ENCODE data around the gene MAP2K6.

Gene MAP2K6

GRCh38 chr17:69489313-69489712 is 74.8 kb downstream of the MAP2K6 start:
- Histone ChIP-seq H3K36me3 (ENCODE audit: control insufficient read depth in 2 of 2, insufficient read depth in 2 of 2, low read length in 2 of 2) (no peaks in the 10 kb centered on the region), H3K4me1 (ENCODE audit: control insufficient read depth, insufficient read depth, low read length) (no peaks in the 10 kb centered on the region), H3K4me3 (ENCODE audit: low read length in 2 of 2) (no peak overlapping the region), H3K27me3 (ENCODE audit: control insufficient read depth in 1 of 2, insufficient read depth in 2 of 2, low read length in 2 of 2) (no peaks in the 10 kb centered on the region), H3K9ac (ENCODE audit: low read length in 2 of 2) (no peak overlapping the region), H3K27ac (ENCODE audit: low read length) (no peak overlapping the region), H3K9me3 (ENCODE audit: control insufficient read depth in 2 of 2, low read length in 2 of 2) (no peaks in the 10 kb centered on the region)

- Histone ChIP-seq H3K27me3 (ENCODE audit: control insufficient read depth in 1 of 2, insufficient read depth in 2 of 2, low read length in 2 of 2) (no peaks in the 10 kb centered on the region), H3K36me3 (ENCODE audit: control insufficient read depth in 2 of 2, insufficient read depth in 2 of 2, low read length in 2 of 2) (no peaks in the 10 kb centered on the region), H3K4me3 (ENCODE audit: low read length in 2 of 2) (no peak overlapping the region), H3K4me1 (ENCODE audit: control insufficient read depth, insufficient read depth, low read length) (no peaks in the 10 kb centered on the region), H3K9ac (ENCODE audit: low read length in 2 of 2) (no peak overlapping the region), H3K27ac (ENCODE audit: low read length) (no peak overlapping the region), H3K9me3 (ENCODE audit: control insufficient read depth in 2 of 2, low read length in 2 of 2) (no peaks in the 10 kb centered on the region)
Observed at GRCh38 chr17:69492410-69493071, 78.0 kb downstream of the MAP2K6 start.

- Histone ChIP-seq H3K36me3 (ENCODE audit: control insufficient read depth in 2 of 2, insufficient read depth in 2 of 2, low read length in 2 of 2) (no peaks in the 10 kb centered on the region), H3K4me1 (ENCODE audit: control insufficient read depth, insufficient read depth, low read length) (peaks cover 6% of the 10 kb centered on the region), H3K4me3 (ENCODE audit: low read length in 2 of 2) (no peak overlapping the region), H3K9me3 (ENCODE audit: control insufficient read depth in 2 of 2, low read length in 2 of 2) (no peaks in the 10 kb centered on the region), H3K27ac (ENCODE audit: low read length) (no peak overlapping the region), H3K27me3 (ENCODE audit: control insufficient read depth in 1 of 2, insufficient read depth in 2 of 2, low read length in 2 of 2) (no peaks in the 10 kb centered on the region), H3K9ac (ENCODE audit: low read length in 2 of 2) (no peak overlapping the region)
Observed at GRCh38 chr17:69495787-69496186, 81.3 kb downstream of the MAP2K6 start.

- Histone ChIP-seq H3K27ac (ENCODE audit: low read length) (no peak overlapping the region), H3K9ac (ENCODE audit: low read length in 2 of 2) (no peak overlapping the region), H3K9me3 (ENCODE audit: control insufficient read depth in 2 of 2, low read length in 2 of 2) (no peaks in the 10 kb centered on the region), H3K4me1 (ENCODE audit: control insufficient read depth, insufficient read depth, low read length) (peaks cover 19% of the 10 kb centered on the region), H3K27me3 (ENCODE audit: control insufficient read depth in 1 of 2, insufficient read depth in 2 of 2, low read length in 2 of 2) (no peaks in the 10 kb centered on the region), H3K4me3 (ENCODE audit: low read length in 2 of 2) (no peak overlapping the region), H3K36me3 (ENCODE audit: control insufficient read depth in 2 of 2, insufficient read depth in 2 of 2, low read length in 2 of 2) (no peaks in the 10 kb centered on the region)
Observed at GRCh38 chr17:69497161-69497560, 82.7 kb downstream of the MAP2K6 start.

- no peak overlapping the region for H3K4me3 ChIP-seq (ENCODE audit: low read length in 2 of 2)
- no peak overlapping the region for H3K27ac ChIP-seq (ENCODE audit: low read length)
Observed at GRCh38 chr17:69499318-69499717, 84.8 kb downstream of the MAP2K6 start.

GRCh38 chr17:69500911-69501429 is 86.5 kb downstream of the MAP2K6 start:
- Histone ChIP-seq H3K4me1 (ENCODE audit: control insufficient read depth, insufficient read depth, low read length) (peaks cover 21% of the 10 kb centered on the region), H3K27ac (ENCODE audit: low read length) (peak overlapping the region; percentile 49), H3K36me3 (ENCODE audit: control insufficient read depth in 2 of 2, insufficient read depth in 2 of 2, low read length in 2 of 2) (no peaks in the 10 kb centered on the region), H3K9ac (ENCODE audit: low read length in 2 of 2) (no peak overlapping the region), H3K4me3 (ENCODE audit: low read length in 2 of 2) (peak overlapping the region in 1 of 2 donors; percentile 67), H3K9me3 (ENCODE audit: control insufficient read depth in 2 of 2, low read length in 2 of 2) (no peaks in the 10 kb centered on the region), H3K27me3 (ENCODE audit: control insufficient read depth in 1 of 2, insufficient read depth in 2 of 2, low read length in 2 of 2) (no peaks in the 10 kb centered on the region)

More at GRCh38 chr17:69499318-69499717, 84.8 kb downstream of the MAP2K6 start:
- Histone ChIP-seq H3K9me3 (ENCODE audit: control insufficient read depth in 2 of 2, low read length in 2 of 2) (no peaks in the 10 kb centered on the region), H3K4me1 (ENCODE audit: control insufficient read depth, insufficient read depth, low read length) (peaks cover 21% of the 10 kb centered on the region), H3K36me3 (ENCODE audit: control insufficient read depth in 2 of 2, insufficient read depth in 2 of 2, low read length in 2 of 2) (no peaks in the 10 kb centered on the region), H3K27me3 (ENCODE audit: control insufficient read depth in 1 of 2, insufficient read depth in 2 of 2, low read length in 2 of 2) (no peaks in the 10 kb centered on the region), H3K9ac (ENCODE audit: low read length in 2 of 2) (no peak overlapping the region)

- H3K27ac ChIP-seq (ENCODE audit: low read length), result peak overlapping the region; percentile 49
- H3K9ac ChIP-seq (ENCODE audit: low read length in 2 of 2), result peak overlapping the region in 1 of 2 donors; percentile 17
- no peaks in the 10 kb centered on the region for H3K9me3 ChIP-seq (ENCODE audit: control insufficient read depth in 2 of 2, low read length in 2 of 2)
- H3K36me3 ChIP-seq (ENCODE audit: control insufficient read depth in 2 of 2, insufficient read depth in 2 of 2, low read length in 2 of 2), result no peaks in the 10 kb centered on the region
- H3K4me3 ChIP-seq (ENCODE audit: low read length in 2 of 2), result peak overlapping the region; percentile 29 to 67
- H3K27me3 ChIP-seq (ENCODE audit: control insufficient read depth in 1 of 2, insufficient read depth in 2 of 2, low read length in 2 of 2), result no peaks in the 10 kb centered on the region
- H3K4me1 ChIP-seq (ENCODE audit: control insufficient read depth, insufficient read depth, low read length), result peaks cover 21% of the 10 kb centered on the region
Observed at GRCh38 chr17:69501591-69502468, 87.3 kb downstream of the MAP2K6 start.

GRCh38 chr17:69503711-69504110 is 89.2 kb downstream of the MAP2K6 start:
- Histone ChIP-seq H3K9me3 (ENCODE audit: control insufficient read depth in 2 of 2, low read length in 2 of 2) (no peaks in the 10 kb centered on the region), H3K27me3 (ENCODE audit: control insufficient read depth in 1 of 2, insufficient read depth in 2 of 2, low read length in 2 of 2) (no peaks in the 10 kb centered on the region), H3K9ac (ENCODE audit: low read length in 2 of 2) (no peak overlapping the region), H3K27ac (ENCODE audit: low read length) (no peak overlapping the region), H3K4me1 (ENCODE audit: control insufficient read depth, insufficient read depth, low read length) (peaks cover 21% of the 10 kb centered on the region), H3K36me3 (ENCODE audit: control insufficient read depth in 2 of 2, insufficient read depth in 2 of 2, low read length in 2 of 2) (no peaks in the 10 kb centered on the region), H3K4me3 (ENCODE audit: low read length in 2 of 2) (no peak overlapping the region)

GRCh38 chr17:69505740-69506139 is 91.2 kb downstream of the MAP2K6 start:
- Histone ChIP-seq H3K4me1 (ENCODE audit: control insufficient read depth, insufficient read depth, low read length) (peaks cover 15% of the 10 kb centered on the region), H3K36me3 (ENCODE audit: control insufficient read depth in 2 of 2, insufficient read depth in 2 of 2, low read length in 2 of 2) (no peaks in the 10 kb centered on the region), H3K9ac (ENCODE audit: low read length in 2 of 2) (no peak overlapping the region), H3K27ac (ENCODE audit: low read length) (no peak overlapping the region), H3K4me3 (ENCODE audit: low read length in 2 of 2) (no peak overlapping the region), H3K9me3 (ENCODE audit: control insufficient read depth in 2 of 2, low read length in 2 of 2) (no peaks in the 10 kb centered on the region), H3K27me3 (ENCODE audit: control insufficient read depth in 1 of 2, insufficient read depth in 2 of 2, low read length in 2 of 2) (no peaks in the 10 kb centered on the region)

GRCh38 chr17:69506489-69506888 is 92.0 kb downstream of the MAP2K6 start:
- no peaks in the 10 kb centered on the region for H3K36me3 ChIP-seq (ENCODE audit: control insufficient read depth in 2 of 2, insufficient read depth in 2 of 2, low read length in 2 of 2)
- no peak overlapping the region for H3K4me3 ChIP-seq (ENCODE audit: low read length in 2 of 2)
- no peaks in the 10 kb centered on the region for H3K9me3 ChIP-seq (ENCODE audit: control insufficient read depth in 2 of 2, low read length in 2 of 2)
- H3K9ac ChIP-seq (ENCODE audit: low read length in 2 of 2), result no peak overlapping the region
- no peaks in the 10 kb centered on the region for H3K27me3 ChIP-seq (ENCODE audit: control insufficient read depth in 1 of 2, insufficient read depth in 2 of 2, low read length in 2 of 2)
- H3K4me1 ChIP-seq (ENCODE audit: control insufficient read depth, insufficient read depth, low read length), result peaks cover 8% of the 10 kb centered on the region
- no peak overlapping the region for H3K27ac ChIP-seq (ENCODE audit: low read length)

Measured in stomach smooth muscle (tissue), 2 donors.